Bladder microvascular endothelial cell (primary cell): ENCODE results near the gene NLN. TPM values are rescaled to one million over a fixed set of nuclear protein-coding genes. Genes with fewer than 3 reads are reported as not detected.

Experiments
- total RNA-seq: library from RNA; depleted of rRNA; stranded (reverse); fragments of >200 nt; gene quantifications from 2 replicates; pipeline ENCODE4 v1.2.3, GENCODE V29; 2014

The NLN gene
- total RNA-seq = 29.3 and 50.5 TPM in 2 replicates

GRCh38 chr5:65721720-65722574 is at the start of gene NLN, which contains the start of gene SGTB:
Gene NLN, plus strand, starts transcription at chr5:65722205. Its CDS starts 169 bp downstream, at chr5:65722374.
Gene SGTB, minus strand, starts transcription at chr5:65722109. Its CDS starts 1,302 bp downstream, at chr5:65720807.

Other genes starting within 250 kb of the NLN start
- gene ADAMTS6, start 240.3 kb upstream of the NLN start, total RNA-seq = 28.0 and 174 TPM in 2 replicates
- gene CENPK, start 159.0 kb upstream of the NLN start, total RNA-seq = 17.2 and 20.9 TPM in 2 replicates
- gene PPWD1, start 158.9 kb upstream of the NLN start, total RNA-seq = 29.0 and 60.7 TPM in 2 replicates
- 17.6 and 27.8 TPM in 2 replicates for gene TRIM23, start 97.9 kb upstream of the NLN start, total RNA-seq
- 3.1 and 5.7 TPM in 2 replicates for gene SHLD3, start 97.2 kb upstream of the NLN start, total RNA-seq
- gene TRAPPC13, start 97.2 kb upstream of the NLN start, total RNA-seq = 16.0 and 39.4 TPM in 2 replicates
- gene SGTB, start 96 bp upstream of the NLN start, total RNA-seq = 7.8 and 9.8 TPM in 2 replicates
- 35.9 and 52.4 TPM in 2 replicates for gene ERBIN, start 204.4 kb downstream of the NLN start, total RNA-seq